Upper lobe of left lung (tissue), 6 donors: ENCODE measurements around the gene SHISA6. TPM values are rescaled to one million over a fixed set of nuclear protein-coding genes. Genes with fewer than 3 reads are reported as not detected.
A peak's percentile ranks its signal among the peaks of the same experiment; 100 is the strongest.

Experiments
- ATAC-seq, 2 donors: fragments of 200-7000 bp; cut with Tn5 transposase; one replicate each; pipeline ENCODE4 v1.9.1; 2022; ENCODE audit warnings: mild to moderate bottlenecking in 2 of 2, moderate library complexity in 2 of 2; ENCODE audit not compliant: low FRiP score in 2 of 2
- DNase-seq, 2 donors: peaks; one replicate each; pipeline ENCODE4 v3.0.0-alpha.2; 2019 to 2020
- H3K27ac ChIP-seq, 4 donors: fragments of 200-600 bp; sonication (generic); one replicate each; pipeline ENCODE4 v1.5.1; 2016 to 2019
- H3K27me3 ChIP-seq, 4 donors: fragments of 200-600 bp; sonication (generic); one replicate each; pipeline ENCODE4 v1.5.1; 2017 to 2019
- H3K36me3 ChIP-seq, 4 donors: fragments of 200-600 bp; sonication (generic); one replicate each; pipeline ENCODE4 v1.5.1; 2016 to 2019
- H3K4me1 ChIP-seq, 4 donors: fragments of 200-600 bp; sonication (generic); one replicate each; pipeline ENCODE4 v1.5.1; 2018 to 2019
- H3K4me3 ChIP-seq, 4 donors: fragments of 200-600 bp; sonication (generic); one replicate each; pipeline ENCODE4 v1.5.1; 2017 to 2019; ENCODE audit warnings: mild to moderate bottlenecking in 2 of 4, moderate library complexity in 1 of 4
- H3K9me3 ChIP-seq, 4 donors: fragments of 200-600 bp; sonication (generic); one replicate each; pipeline ENCODE4 v1.5.1; 2018 to 2019
- CTCF ChIP-seq, 6 experiments: fragments of 450-650 bp in 4 of 6; fragments of 200-600 bp in 2 of 6; sonication (generic) in 2 of 6; IDR thresholded peaks; one replicate each; pipeline ENCODE4 v1.5.1; 2016 to 2019; ENCODE audit warnings: antibody characterized with exemption in 6 of 6
- EP300 ChIP-seq, 4 donors: sonication (generic); formaldehyde crosslinking; IDR thresholded peaks; one replicate each; pipeline ENCODE4 v1.5.1; 2017; ENCODE audit warnings: antibody characterized with exemption in 4 of 4, control low read depth in 2 of 4
- POLR2A ChIP-seq, 4 donors: fragments of 450-650 bp; IDR thresholded peaks; one replicate each; pipeline ENCODE4 v1.5.1; 2016 to 2017; ENCODE audit warnings: antibody characterized with exemption in 4 of 4, mild to moderate bottlenecking in 2 of 4
- POLR2AphosphoS5 ChIP-seq, 2 donors: sonication (generic); formaldehyde crosslinking; IDR thresholded peaks; one replicate each; pipeline ENCODE4 v1.5.1; 2017; ENCODE audit warnings: antibody characterized with exemption in 2 of 2
- WGBS, 2 donors: methylation state at CpG; one replicate each; pipeline ENCODE4 v1.1.5; 2017 to 2018; 5-methylcytosine and 5-hydroxymethylcytosine counted together
- total RNA-seq, 6 donors: library from RNA; depleted of rRNA in 4 of 6; stranded (reverse); fragments of >200 nt in 4 of 6; gene quantifications; one replicate each; pipeline versions ENCODE4 v1.1.0 to v1.2.1, GENCODE V29; 2016 to 2021
- donor health status: DM: no; HTN: no; CAD: no; lungs with moderate emphysema.
- donor health status: DM: no; HTN: yes; CAD: no; lungs with severe emphysema.

SHISA6 gene
- total RNA-seq, 6 donors from 2014 or later, result 0.03 to 1.2 (median 0.74) TPM; not detected in 2

DNA sequence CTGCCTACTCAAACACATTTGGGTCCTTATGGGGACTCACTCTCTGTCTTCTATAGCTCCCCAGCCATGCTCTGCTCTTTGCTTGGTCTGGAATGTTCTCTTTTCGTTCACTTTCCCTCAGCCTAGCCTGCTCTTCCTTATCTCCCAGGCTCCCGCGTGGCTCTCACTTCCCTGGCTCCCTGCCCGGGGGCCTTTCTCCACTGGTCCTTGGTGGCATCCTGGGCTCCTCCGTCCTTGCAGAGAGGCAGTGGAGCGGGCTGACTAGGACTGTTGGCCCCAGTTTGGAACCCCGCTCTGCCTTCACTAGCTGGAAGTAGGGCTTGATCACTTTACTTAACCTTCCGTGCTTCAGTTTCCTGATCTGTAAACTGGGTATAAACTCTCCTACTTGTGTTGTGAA, 31.2 kb downstream of the SHISA6 start:
- no peak for TF ChIP-seq EP300 (IDR thresholded peaks at IDR 0.05)
- no peak for TF ChIP-seq POLR2A (IDR thresholded peaks at IDR 0.05)
- no peak for TF ChIP-seq POLR2AphosphoS5 (IDR thresholded peaks at IDR 0.05)
- TF ChIP-seq CTCF (IDR thresholded peaks at IDR 0.05), result no peak
- WGBS, 2 donors, result 74 to 87% methylated on average over 7 to 8 of the region's 8 CpGs
- H3K9me3 ChIP-seq, result no peaks in the 10 kb centered on the region
- ATAC-seq (no peak), DNase-seq (no peak)
- no peak overlapping the region for H3K27ac ChIP-seq
- no peak overlapping the region for H3K4me3 ChIP-seq
- no peaks in the 10 kb centered on the region for H3K36me3 ChIP-seq
- H3K27me3 ChIP-seq, result no peaks in the 10 kb centered on the region
- no peaks in the 10 kb centered on the region for H3K4me1 ChIP-seq

GRCh38 chr17:11273596-11273995, 32.6 kb downstream of the SHISA6 start:
- WGBS, 2 donors, result 81 to 92% methylated on average over 6 to 9 of the region's 9 CpGs
- no peak for TF ChIP-seq CTCF (IDR thresholded peaks at IDR 0.05)
- TF ChIP-seq POLR2A (IDR thresholded peaks at IDR 0.05), result no peak
- TF ChIP-seq POLR2AphosphoS5 (IDR thresholded peaks at IDR 0.05), result no peak
- Histone ChIP-seq H3K9me3 (no peaks in the 10 kb centered on the region), H3K36me3 (no peaks in the 10 kb centered on the region), H3K27ac (no peak overlapping the region), H3K4me1 (no peaks in the 10 kb centered on the region), H3K4me3 (no peak overlapping the region), H3K27me3 (no peaks in the 10 kb centered on the region)
- DNase-seq (no peak), ATAC-seq (no peak)

DNA sequence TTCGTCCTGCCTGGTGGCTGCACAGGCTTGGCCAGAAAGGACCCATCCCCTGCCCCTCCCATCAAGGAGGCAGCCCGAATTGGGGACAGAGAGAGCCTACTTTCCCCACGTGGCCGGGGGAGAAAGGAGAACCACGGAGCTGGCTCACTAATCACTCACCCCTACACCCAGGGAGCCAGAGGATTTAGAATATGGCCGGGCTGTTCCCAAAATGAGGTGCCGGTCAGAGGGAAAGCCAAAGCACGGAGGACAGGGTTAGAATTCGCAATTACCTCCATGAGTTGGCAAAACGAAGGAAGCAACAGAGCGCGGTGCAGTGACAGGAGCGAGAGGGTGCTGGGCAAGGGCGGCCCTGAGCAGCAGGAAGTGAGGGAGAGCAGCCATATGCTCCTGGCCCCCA, 33.1 kb downstream of the SHISA6 start:
- H3K9me3 ChIP-seq, result no peaks in the 10 kb centered on the region
- H3K27me3 ChIP-seq, result no peaks in the 10 kb centered on the region
- H3K27ac ChIP-seq, result no peak overlapping the region
- H3K36me3 ChIP-seq, result no peaks in the 10 kb centered on the region
- 87% methylated on average over 14 of the region's 14 CpGs for WGBS, 2 donors
- DNase-seq (no peak), ATAC-seq (no peak)
- TF ChIP-seq EP300 (IDR thresholded peaks at IDR 0.05), result no peak
- TF ChIP-seq POLR2A (IDR thresholded peaks at IDR 0.05), result no peak
- no peak for TF ChIP-seq CTCF (IDR thresholded peaks at IDR 0.05)
- no peak for TF ChIP-seq POLR2AphosphoS5 (IDR thresholded peaks at IDR 0.05)
- H3K4me1 ChIP-seq, result peaks cover 0 to 2% (median 0%) of the 10 kb centered on the region in 4 donors
- H3K4me3 ChIP-seq, result no peak overlapping the region

DNA sequence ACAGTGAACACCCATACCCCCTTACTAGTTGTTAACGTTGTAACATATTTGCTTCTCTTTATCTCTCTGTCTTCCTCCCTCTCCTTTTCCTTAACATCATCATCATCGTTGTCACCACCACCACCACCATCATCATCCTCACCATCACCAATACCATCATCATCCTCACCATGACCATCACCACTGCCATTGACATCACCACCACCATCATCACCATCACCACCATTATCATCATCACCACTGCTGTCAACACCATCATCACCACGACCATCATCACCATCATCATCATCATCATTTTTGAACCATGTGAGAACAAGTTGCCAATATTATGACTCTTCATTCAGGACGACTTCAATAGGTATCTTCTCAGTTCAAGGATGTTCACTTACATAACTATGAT, 35.5 kb downstream of the SHISA6 start:
- H3K9me3 ChIP-seq, result peaks cover 0 to 4% (median 0%) of the 10 kb centered on the region in 4 donors
- no peak for DNase-seq
- H3K4me1 ChIP-seq, result peaks cover 0 to 6% (median 0%) of the 10 kb centered on the region in 4 donors
- no peak overlapping the region for H3K27ac ChIP-seq
- no peak for TF ChIP-seq POLR2A (IDR thresholded peaks at IDR 0.05)
- TF ChIP-seq EP300 (IDR thresholded peaks at IDR 0.05), result no peak
- TF ChIP-seq CTCF (IDR thresholded peaks at IDR 0.05), result no peak
- TF ChIP-seq POLR2AphosphoS5 (IDR thresholded peaks at IDR 0.05), result no peak
- H3K27me3 ChIP-seq, result no peaks in the 10 kb centered on the region
- WGBS, 2 donors, result 84 to 85% methylated on average over 4 of the region's 4 CpGs
- ATAC-seq, result no peak
- no peaks in the 10 kb centered on the region for H3K36me3 ChIP-seq
- H3K4me3 ChIP-seq, result no peak overlapping the region

DNA sequence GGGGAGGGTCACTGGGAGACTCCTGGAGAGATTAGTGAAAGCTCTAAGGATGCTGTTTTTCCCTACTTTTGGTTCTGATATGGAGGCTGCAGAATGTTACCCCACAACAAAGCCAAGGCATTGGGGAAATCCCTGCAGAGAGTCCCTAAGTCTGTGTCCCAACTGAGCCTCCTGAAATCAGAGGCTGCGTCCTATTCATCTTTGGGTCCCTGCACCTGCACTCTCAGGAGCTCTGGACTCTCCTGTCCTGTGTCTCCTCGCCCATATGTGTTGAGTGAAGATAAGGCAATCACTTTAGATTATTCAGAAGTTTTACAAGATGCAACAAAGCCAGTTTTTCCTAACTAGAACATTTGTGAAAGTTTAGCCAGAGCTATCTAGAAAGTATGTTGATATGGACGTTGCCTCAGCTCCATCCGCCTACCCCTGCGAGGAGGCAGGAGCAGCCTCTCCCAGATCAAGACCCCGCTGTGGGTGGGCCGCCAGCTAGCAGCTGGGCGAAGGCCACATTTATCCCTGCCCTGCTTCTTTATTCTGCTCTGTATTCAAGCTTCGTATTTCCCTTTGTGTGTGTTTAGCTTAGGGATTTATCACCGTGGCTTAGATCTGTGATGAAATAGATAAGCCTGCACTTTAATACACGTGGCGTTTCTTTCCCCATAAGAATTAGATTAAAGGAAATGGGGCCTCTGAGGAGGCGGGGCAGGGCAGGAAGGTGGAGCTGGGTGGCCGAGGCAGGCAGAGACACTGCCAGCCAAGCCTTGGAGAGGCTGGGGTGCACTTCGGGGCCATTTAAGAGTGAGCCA, 37.4 kb downstream of the SHISA6 start:
- 32 to 42% methylated on average over 15 of the region's 15 CpGs for WGBS, 2 donors
- Histone ChIP-seq H3K4me1 (peaks cover 0 to 6% (median 0%) of the 10 kb centered on the region in 4 donors), H3K9me3 (peaks cover 0 to 7% (median 0%) of the 10 kb centered on the region in 4 donors), H3K4me3 (no peak overlapping the region), H3K27me3 (no peaks in the 10 kb centered on the region), H3K27ac (no peak overlapping the region), H3K36me3 (no peaks in the 10 kb centered on the region)
- DNase-seq (peak in 1 of 2 donors; percentile 49), ATAC-seq (no peak)
- TF ChIP-seq POLR2AphosphoS5 (IDR thresholded peaks at IDR 0.05), result no peak
- no peak for TF ChIP-seq EP300 (IDR thresholded peaks at IDR 0.05)
- no peak for TF ChIP-seq POLR2A (IDR thresholded peaks at IDR 0.05)
- no peak for TF ChIP-seq CTCF (IDR thresholded peaks at IDR 0.05)
